GM10266 (cell line): ENCODE results near the gene LMX1B.

Experiments
- DNase-seq: peaks from one replicate; pipeline ENCODE4 v3.0.0; 2012; ENCODE audit errors: extremely low spot score
- CTCF ChIP-seq: IDR thresholded peaks from 2 replicates; pipeline ENCODE4 v1.5.1; 2012; ENCODE audit warnings: mild to moderate bottlenecking, low read depth; ENCODE audit not compliant: control insufficient read depth, insufficient read depth; ENCODE audit errors: missing control alignments

LMX1B gene

DNA sequence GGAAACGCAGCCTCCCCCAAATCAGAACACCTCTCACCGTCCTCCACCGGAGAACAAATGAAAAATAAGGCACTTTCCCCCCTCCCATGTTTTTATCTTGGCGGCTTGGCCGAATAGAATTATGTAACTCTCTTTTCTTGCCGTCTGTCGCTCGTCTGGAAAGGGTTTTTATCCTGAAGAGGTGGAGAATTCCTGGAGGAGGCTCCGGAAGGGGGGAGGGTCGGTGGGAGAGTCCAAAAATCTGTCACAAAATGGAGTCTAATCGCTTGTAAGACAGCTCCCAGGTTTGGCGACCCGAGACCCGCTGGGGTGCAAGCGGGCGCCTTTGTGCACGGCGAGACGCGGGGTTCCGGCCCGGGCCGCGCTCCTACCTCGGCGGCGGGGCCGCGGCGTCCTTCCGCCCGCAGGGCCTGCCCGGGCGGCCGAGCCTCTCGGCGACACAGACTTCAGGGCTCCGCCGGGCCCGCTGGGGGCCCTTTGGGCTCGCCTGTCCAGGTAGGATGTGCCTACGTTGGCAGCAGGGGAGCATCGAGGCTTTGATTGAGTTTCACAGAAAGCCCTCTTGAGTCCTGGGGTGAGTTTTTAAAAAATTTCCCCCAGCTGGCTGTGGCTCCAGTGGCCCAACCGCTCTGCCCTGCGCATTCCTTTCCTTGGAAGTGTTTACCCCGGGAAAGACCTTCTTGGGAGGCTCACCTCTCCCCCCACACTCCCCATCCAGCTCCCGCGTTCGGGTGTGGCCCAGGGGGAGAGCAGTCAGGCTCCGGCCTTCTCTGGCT is 5.0 kb downstream of the LMX1B start:
- DNase-seq: no peak
- no peak for TF ChIP-seq CTCF

DNA sequence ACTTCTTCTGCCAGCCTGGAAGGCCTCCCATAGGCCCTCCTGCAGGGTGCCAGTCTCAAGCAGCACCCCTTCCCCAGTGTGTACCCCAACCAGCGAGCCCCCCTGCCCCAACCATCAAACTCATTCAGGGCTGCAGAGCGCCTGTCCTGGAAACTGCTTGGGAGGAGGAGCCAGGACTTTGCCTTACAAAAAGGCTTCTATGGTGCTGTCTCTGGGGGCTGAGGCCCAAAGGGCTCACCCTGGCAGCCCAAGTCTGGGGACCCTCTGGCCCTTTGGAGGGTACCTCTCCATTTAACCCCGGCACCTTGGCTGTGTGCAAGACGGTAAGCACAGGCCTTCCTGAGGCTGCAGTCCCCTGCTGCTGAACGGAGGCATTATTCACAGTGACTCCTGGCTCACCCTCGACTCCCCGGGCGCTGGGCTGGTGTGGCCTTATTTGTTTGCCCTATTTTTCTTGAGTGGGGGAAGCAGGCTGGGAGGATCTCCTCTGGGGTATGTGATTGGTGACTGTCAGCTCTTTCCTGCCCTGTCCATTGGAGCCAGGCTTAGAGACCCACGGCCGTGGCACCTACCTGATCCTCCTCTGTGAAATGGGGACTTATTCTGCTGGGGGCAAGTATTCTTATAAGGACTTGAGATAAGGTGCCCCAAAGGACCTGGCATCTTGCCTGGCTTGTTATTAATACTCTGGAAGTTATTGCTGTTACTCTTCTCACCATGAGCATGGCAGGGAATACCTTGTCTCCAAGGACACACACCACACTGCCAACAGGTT is 5.8 kb downstream of the LMX1B start:
- no peak for TF ChIP-seq CTCF
- DNase-seq: no peak

- TF ChIP-seq CTCF: no peak
- no peak for DNase-seq
These were observed 6.8 kb downstream of the LMX1B start for GRCh38 chr9:126620478-126620877.

DNA sequence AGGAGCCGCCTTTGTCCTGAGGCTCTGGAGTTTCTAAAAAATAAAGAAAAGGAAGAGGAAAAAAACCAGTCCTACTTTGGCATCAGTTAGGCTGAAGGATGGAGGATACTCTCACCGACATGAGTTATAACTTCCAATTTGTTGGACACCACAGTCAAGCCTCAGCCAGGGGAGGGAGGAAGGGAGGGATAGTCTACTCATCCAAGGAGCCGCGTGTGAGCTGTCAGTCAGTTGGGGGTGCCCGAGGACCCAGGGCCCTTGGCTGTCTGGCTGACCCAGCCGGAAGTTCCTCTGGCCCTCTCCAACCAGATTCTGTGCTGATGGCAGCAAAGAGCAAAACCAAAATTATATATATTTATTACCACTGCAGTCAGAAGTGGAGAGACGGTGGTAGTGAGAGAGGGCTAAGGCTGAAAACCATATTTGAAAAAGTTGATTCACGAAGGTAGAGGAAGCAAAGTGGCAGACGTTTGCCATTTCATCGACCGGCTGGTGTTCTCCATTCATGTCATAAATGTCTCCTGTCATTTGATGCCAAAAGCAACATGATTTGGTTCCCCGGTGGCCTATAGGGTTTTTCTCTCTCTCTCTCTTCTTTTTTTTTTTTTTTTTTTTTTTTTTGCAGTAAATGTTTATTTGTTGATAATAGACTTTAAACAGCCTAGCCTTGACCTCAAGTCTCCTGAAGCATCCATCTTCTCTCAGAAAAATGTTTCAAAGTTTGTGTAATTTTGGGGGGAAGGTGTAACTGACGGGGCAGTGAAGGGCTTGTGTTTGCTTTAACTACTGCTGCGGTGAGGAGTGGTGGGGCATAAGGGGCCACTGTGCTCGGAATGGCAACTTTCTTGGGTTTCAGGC is 7.6 kb downstream of the LMX1B start:
- DNase-seq: no peak
- TF ChIP-seq CTCF: no peak

DNA sequence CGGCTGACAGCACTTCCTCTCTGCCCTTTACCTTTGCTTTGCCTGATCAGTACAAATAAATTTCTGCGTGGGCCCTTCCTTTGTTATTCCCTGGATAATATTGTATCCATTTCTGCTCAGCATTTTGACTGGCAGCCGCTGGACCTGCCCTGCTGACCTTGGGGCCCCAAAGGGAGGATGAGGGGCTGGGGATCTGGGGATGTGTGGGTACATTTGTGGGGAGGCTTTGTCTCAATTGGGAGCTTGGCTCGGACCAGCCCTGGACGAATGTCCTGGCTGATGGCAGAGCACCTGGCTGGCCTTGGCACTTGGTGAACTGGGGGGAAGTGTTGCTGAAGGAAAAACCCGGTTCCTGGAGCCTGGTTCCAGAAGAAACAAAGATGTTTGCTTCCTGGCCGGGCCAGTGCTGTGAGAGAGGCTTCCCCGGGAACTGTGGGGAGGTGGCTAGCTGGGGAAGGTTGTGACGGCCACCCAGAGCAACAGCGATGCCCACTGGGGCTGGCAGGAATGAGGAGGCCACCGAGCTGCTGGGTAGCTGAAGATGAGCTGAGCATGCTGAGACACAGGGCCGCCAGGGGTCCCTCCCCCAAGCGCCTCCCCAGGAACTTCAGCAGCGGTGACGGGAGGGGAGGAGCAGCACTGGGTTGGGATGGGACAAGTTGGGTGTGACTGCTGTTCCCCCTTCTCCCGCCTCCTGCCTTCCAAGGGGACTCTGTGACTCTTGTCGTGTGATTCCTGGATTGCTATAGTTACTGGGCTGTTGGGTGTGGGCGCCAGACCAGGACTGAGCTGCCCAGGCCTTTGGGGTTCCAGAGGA is 8.4 kb downstream of the LMX1B start:
- DNase-seq: no peak
- TF ChIP-seq CTCF: no peak

GRCh38 chr9:126623314-126623666 is 9.6 kb downstream of the LMX1B start:
- no peak for TF ChIP-seq CTCF
- DNase-seq: no peak
